NCI-H1694 (cell line): ENCODE measurements around the gene ZAR1.

ENCODE experiments used
- DNase-seq: peaks from one replicate; lab custom pipeline; 2025; lab: John Stamatoyannopoulos, UW

Gene ZAR1

GRCh38 chr4:48490680-48491513, 845 bp downstream of the ZAR1 start:
- no peak for DNase-seq

GRCh38 chr4:48491514-48492176, 1.6 kb downstream of the ZAR1 start:
- DNase-seq: no peak

DNA sequence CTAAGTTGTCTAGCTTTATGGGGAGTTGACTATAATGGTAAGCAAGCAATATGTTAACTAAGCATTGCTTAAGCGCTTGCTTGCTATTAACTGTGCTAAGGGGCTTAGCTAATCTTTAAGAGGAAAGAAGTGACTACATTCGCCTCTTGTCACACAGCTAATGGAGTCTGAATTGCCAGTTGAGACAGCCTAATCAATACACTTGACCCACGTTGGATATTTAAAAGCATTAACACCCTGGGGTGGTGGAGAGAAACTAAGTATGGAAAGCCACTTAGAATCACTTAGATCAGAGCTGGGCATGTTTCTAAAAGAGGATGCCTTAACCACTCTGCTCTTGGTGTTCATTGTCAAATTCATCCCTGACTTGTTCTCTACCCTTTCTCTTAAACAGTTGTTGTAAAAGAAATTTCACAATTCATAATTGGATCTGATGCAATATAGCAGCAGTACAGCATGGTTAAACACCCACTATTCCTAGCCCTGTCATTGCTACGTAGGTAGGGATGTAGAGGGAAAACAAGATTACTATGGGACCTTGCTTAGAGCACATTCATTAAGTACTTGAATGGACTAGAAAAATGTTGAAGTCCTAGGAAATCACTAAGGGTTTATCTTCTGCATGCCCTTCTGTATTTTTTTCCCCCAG, 3.5 kb downstream of the ZAR1 start:
- no peak for DNase-seq

DNA sequence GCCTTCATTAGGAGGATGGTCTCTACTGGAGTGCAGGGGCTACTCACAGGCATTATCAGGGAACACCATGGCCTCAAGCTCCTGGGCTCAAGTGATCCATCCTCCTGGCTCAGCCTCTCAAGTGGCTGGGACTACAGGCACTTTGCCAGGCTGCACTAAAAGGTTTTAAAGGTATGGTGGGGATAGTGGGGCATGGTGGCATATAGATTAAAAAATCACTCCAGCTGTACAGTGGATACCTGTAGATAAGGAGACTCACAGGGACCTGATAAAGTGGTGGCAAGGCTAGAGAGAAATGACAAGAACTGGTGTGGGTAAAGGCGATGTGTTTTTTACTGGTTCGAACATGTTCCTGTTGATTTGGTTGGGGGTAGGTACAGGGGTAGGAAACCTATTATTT, 5.9 kb downstream of the ZAR1 start:
- no peak for DNase-seq

- no peak for DNase-seq
Measured at GRCh38 chr4:48498895-48499294, 8.8 kb downstream of the ZAR1 start.

GRCh38 chr4:48499551-48500066, 9.6 kb downstream of the ZAR1 start:
- DNase-seq: no peak

DNA sequence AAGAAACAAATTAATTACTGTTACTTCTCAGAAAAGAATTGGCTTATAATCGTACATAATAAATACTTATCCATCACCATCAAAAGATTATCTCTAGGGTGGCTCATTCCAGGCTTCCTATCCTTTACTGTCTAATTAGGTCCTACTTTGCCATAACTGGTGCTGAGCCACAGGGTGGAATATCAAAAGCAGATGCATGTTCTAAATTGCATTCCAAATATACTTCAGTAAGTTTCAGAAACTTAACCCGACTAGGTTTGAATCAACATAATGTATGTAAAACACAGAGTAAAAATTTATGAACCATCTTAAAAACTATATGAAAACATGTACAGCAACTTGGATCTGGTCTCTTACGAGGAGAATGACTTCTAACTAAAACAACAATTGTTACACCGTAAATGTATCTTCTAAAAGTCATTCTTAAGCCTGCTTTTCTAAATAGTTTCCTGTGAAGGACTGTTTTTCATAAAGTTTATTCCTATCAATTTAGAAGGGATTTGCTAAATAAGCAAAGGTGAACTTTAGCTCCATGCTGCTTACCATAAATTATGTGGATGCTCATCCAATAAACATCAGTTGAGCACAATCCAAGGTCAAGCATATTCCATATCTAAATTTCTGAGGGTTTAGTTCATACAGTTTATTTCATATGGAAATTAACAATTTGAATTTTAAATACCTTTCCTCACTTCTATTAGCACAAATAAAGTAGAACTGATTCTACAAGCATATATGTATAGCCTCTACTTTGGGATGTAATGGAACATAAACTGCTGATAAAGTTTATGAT, 13.4 kb downstream of the ZAR1 start:
- DNase-seq: no peak

- DNase-seq: no peak
Measured at GRCh38 chr4:48504026-48504330, 13.9 kb downstream of the ZAR1 start.

DNA sequence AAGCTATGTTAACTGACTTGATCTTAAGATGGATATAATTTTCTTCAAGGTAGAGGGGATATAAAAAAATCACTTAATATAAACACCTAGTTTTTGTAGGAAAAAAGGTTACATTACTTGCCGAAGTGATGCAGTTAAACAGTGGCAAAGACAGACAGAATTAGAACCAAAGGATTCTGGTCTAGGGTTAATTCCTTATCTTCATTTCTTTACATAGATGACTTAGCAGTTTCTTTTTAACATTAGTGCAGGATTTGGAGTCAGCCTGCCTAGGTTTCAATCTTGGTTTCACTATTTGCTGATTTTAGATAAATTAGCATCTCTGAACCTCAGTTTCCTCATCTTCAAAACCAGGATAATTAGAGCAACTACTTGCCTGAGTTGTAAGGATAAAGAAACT, 14.3 kb downstream of the ZAR1 start:
- no peak for DNase-seq

DNA sequence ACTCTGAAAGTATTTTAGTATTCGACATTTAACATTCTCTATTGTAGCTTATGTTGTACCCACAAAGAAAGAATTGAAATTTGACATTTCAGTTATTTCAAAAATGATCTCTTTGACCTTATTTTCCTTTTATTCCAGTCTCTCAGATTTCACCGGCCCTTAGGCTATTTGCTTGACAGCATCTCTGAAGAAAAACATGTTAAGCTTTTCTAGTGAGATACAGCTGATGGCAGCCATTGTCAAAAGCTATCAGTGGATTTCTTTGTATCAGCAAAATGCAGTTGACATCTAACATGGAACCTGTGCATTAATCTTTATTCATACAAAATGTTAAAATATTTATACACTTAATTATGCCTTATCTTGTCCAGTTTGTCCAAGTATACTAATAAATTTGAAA, 16.7 kb downstream of the ZAR1 start:
- DNase-seq: no peak

DNA sequence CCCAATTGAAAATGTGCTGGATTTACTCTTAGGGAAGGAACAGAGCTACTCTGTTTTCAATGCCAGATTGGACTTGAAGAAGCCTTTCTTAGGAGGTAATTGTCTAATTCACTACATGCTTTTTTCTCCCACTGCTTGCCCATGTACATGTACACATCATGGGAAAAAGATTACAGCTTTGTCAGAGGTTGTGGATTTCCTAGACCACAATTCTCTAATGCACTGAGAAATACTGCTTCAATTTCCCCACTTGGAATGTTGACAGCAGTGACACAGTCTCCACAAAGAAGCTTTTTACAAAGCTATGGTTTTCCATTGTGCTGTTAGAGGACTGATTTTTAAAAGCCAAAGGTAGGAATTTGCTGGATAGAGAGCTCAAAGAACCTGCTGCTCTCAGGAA, 19.5 kb downstream of the ZAR1 start:
- no peak for DNase-seq

- no peak for DNase-seq
Measured at GRCh38 chr4:48518143-48518542, 28.1 kb downstream of the ZAR1 start.

GRCh38 chr4:48526406-48526805, 36.4 kb downstream of the ZAR1 start:
- no peak for DNase-seq

DNA sequence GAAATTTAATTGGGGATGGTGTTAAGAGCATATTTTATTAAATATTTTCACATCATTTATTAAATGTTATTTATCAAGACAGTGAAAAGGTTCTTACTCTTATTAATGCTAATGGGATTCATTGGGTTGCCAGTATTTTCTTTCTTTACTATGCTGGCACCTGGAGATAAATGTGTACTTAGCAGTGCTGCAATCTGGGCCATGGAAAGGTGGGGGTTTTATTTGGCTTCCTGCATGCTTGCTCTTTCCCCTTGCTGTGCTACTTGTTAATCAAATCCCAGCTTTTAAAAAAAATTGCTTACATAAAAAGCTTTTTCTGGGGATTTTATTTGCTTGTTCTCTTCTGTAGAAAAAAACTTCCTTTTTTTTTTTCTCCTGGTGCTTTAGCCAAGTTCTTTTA, 48.3 kb downstream of the ZAR1 start:
- no peak for DNase-seq

GRCh38 chr4:48539597-48539996, 49.5 kb downstream of the ZAR1 start:
- DNase-seq: no peak

GRCh38 chr4:48542888-48543287, 52.8 kb downstream of the ZAR1 start:
- no peak for DNase-seq

DNA sequence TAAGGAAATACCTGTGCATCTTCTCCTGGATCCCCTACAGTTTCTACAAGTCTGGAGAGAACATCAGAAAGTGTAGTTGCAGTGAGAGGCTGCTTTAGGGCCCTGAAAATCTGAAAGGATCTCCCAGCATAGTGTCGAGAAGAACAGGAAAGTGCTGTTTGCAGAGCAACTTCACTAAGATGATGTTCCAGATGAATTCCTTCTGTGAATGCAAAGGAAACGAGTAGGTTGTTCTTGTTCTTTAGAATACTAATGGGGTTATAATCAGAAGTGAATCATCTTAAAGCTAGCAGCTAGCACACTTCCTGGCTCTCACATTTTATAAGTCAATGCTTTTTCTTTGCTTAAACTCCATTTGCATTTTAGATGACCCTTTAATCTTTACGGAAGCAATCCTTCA, 53.7 kb downstream of the ZAR1 start:
- DNase-seq: no peak
